ENCODE data around the gene TP53RK.

The TP53RK gene

DNA sequence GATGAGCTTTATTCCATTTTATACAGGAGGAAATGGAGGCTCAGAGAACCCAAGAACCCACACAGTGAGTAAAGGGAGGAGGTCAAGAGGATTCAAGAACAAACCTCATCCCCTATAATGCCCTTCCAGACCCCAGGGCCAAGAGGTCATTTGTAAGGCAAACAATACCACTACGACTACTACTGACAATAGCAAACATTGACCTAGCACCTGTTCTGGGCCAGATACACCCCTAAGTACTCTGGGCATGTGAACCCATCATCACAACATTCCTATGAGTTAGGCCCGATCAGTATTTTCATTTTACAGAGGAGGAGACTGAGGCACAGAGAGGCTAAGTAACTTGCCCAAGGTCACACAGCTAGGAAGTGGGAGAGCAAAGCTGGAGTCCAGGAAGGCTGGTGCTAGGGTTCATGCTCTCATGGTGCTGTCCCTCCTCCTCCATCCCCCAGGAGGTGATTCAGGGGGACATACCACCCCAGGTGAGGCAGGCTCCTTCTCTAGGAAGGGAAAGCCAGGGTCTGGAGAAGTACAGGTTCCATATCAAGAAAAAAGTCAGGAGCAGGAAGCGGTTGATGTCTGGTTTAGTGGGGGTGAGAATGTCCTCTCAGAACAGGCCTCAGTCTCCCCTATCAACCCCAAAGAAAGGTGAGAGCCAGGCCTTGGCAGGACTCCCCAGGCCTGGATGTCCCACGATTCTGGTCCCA lies 51.7 kb downstream of the TP53RK start:
- no peak for DNase-seq

DNA sequence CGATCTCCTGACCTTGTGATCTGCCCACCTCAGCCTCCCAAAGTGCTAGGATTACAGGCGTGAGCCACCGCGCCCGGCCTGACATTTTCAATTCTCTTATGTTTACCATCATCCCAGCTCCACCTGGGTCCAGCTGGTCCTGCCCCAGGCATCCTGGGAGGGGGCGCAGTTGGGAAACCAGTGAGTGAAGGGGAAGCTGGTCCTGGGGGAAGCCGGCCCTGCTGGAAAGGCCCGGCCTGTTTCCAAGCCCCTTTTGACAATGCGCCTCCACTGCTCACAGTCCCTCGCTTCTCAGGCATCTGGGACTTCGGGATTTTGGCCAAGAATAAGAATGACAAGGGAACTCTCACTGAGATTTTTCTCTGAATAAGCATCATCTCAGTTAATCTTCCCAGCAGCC lies 52.2 kb downstream of the TP53RK start:
- no peak for DNase-seq

DNA sequence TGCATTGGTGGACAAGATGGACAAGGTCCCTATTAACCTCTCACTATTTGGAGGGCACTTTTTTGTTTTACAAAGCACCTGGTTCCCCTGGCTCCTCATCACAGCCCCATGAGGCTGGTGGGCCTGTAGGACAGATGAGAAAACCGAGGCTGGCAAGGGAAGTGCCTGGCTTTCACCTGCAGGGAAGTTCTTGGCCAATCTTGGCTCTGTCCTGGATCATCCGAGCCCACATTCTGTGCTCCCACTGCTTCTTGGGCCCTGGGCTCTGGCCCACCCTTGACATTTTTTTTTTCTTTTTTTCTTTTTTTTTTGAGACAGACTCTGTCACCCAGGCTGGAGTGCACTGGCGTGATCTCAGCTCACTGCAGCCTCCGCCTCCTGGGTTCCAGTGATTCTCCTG lies 52.7 kb downstream of the TP53RK start:
- no peak for DNase-seq

DNA sequence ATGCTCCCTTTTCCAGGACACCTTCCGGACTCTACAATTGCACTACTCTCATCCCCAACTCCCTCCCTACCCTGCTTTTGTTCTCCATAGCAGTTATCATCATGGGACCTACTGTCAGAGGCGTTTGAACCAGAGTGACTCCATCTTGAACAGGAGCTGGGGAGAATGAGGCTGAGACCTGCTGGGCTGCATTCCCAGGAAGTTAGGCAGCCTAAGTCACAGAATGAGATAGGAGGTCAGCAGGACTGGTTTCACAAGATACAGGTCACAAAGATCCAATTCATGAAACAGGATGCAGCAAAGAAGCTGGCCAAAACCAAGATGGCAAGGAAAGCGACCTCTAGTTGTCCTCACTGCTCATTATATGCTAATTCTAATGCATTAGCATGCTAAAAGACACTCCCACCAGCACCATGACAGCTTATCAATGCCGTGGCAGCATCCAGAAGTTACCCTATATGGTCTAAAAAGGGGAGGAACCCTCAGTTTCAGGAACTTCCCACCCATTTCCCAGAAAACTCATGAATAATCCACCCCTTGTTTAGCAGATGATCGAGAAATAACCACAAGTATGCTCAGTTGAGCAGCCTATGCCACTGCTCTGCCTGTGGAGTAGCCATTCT lies 53.6 kb downstream of the TP53RK start:
- no peak for DNase-seq

DNA sequence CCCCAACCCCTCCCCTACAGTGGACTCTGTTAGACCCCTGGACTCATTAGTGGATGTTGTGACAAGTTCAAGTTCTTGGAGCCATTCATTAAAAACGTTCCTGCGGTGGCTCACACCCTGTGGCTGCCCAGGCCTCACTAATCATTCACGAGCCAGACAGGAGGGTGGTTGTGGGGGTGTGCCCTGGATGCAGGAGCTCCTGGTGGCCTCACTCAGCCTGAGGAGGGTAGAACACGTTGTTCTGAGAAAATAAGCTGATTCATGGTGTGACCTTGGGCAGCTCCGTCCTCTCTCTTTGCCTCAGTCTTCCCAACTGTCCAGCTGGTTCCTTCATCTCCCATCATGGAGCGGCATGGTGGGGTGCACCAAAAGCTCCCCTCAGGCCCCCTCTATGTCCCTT lies 54.7 kb downstream of the TP53RK start:
- no peak for DNase-seq

All from CD4-positive, alpha-beta T cell treated with Interleukin-15 for 1 hour (primary cell).